ENCODE measurements around the gene TRAF3. TPM values are rescaled to one million over a fixed set of nuclear protein-coding genes. Genes with fewer than 3 reads are reported as not detected.
A peak's percentile ranks its signal among the peaks of the same experiment; 100 is the strongest.
"Not testable (repeated sequence)": the region's sequence is repeated elsewhere in the genome, so short reads cannot be mapped to it uniquely, and the experiment has no call there.

The TRAF3 gene
- total RNA-seq, 2 experiments from 2014 or later: 66.4 to 83.7 TPM

GRCh38 chr14:102757646-102758045 is 19.6 kb upstream of the TRAF3 start:
- no peak overlapping the region for H3K4me3 Mint-ChIP-seq
- no peaks in the 10 kb centered on the region for H3K4me1 Mint-ChIP-seq
- ATAC-seq (no peak), DNase-seq (no peak)
- H3K36me3 Mint-ChIP-seq (ENCODE audit: low read depth): no peaks in the 10 kb centered on the region
- no peaks in the 10 kb centered on the region for H3K27me3 Mint-ChIP-seq
- CTCF ChIA-PET: no interaction called here
- intact Hi-C loops (cut with DNase I, micrococcal nuclease): no loop called here
- no peak overlapping the region for H3K27ac Mint-ChIP-seq
- no peaks in the 10 kb centered on the region for H3K9me3 Mint-ChIP-seq (ENCODE audit: low read depth)
- POLR2A ChIA-PET: no interaction called here

DNA sequence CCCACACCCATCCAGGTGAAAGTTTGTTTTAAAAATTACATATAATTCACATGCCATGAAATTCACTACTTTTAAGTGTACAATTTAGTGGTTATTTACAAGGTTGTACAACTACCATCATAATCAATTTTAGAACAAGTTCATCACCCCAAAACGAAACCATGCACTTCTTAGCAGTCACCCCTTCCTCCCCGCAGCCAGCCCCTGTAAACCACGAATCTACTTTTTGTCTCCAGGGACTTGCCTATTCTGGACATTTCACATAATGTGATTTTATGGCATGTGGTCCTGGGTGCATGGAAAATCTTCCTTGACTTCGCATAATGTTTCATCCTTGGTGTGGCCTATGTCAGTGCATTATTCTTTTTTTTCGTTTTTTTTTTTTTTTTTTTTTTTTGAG is 19.2 kb upstream of the TRAF3 start:
- DNase-seq (no peak), ATAC-seq (no peak)
- intact Hi-C loops (cut with DNase I, micrococcal nuclease): no loop called here
- no peaks in the 10 kb centered on the region for H3K36me3 Mint-ChIP-seq (ENCODE audit: low read depth)
- CTCF ChIA-PET: no interaction called here
- H3K27me3 Mint-ChIP-seq: no peaks in the 10 kb centered on the region
- no peak overlapping the region for H3K4me3 Mint-ChIP-seq
- POLR2A ChIA-PET: no interaction called here
- no peaks in the 10 kb centered on the region for H3K4me1 Mint-ChIP-seq
- H3K9me3 Mint-ChIP-seq (ENCODE audit: low read depth): no peaks in the 10 kb centered on the region
- H3K27ac Mint-ChIP-seq: no peak overlapping the region

DNA sequence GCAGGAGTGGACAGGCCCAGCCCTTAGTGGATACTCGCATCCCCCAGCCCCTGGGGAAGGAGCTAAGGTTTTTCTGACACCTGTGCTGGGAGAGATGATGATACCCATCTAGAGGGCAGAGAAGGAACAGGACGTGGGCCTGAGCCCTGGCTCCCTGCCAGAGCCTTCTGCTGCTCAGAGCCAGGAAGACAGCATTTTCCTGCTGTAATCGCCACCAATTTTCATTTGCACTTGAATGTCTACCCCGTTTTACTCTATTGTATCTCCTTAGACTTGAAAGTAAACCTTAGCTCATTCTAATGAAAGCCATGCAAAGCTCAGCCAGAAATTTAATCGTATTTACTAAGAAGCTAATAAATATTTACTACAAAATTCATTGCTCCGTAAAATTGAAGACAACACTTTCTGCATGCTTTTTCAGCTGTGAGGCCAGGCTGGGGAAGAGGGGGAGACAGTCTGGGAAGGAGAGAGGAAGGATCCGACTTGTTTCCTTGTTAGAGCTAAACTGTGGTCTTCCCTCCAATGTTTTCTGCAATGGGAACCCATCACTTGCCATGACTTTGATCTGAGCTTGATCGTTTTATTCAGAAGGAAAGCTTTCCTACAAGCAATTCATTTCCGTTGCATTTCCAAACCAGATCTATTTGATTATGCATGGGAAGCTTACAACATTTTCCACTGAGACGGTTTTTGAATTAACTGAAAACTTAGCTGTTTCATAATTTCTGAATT is 17.6 kb upstream of the TRAF3 start:
- intact Hi-C loops (cut with DNase I, micrococcal nuclease): no loop called here
- no peak overlapping the region for H3K27ac Mint-ChIP-seq
- no peaks in the 10 kb centered on the region for H3K4me1 Mint-ChIP-seq
- H3K27me3 Mint-ChIP-seq: no peaks in the 10 kb centered on the region
- POLR2A ChIA-PET: no interaction called here
- H3K4me3 Mint-ChIP-seq: no peak overlapping the region
- no peaks in the 10 kb centered on the region for H3K36me3 Mint-ChIP-seq (ENCODE audit: low read depth)
- CTCF ChIA-PET: interaction anchor here (1.0 to 1.3 kb wide), 5 partner anchors 12 to 333 kb away, joined by 3 to 4 read pairs (median 4); no protein-coding TSS in a partner anchor
- DNase-seq (no peak), ATAC-seq (no peak)
- H3K9me3 Mint-ChIP-seq (ENCODE audit: low read depth): no peaks in the 10 kb centered on the region

DNA sequence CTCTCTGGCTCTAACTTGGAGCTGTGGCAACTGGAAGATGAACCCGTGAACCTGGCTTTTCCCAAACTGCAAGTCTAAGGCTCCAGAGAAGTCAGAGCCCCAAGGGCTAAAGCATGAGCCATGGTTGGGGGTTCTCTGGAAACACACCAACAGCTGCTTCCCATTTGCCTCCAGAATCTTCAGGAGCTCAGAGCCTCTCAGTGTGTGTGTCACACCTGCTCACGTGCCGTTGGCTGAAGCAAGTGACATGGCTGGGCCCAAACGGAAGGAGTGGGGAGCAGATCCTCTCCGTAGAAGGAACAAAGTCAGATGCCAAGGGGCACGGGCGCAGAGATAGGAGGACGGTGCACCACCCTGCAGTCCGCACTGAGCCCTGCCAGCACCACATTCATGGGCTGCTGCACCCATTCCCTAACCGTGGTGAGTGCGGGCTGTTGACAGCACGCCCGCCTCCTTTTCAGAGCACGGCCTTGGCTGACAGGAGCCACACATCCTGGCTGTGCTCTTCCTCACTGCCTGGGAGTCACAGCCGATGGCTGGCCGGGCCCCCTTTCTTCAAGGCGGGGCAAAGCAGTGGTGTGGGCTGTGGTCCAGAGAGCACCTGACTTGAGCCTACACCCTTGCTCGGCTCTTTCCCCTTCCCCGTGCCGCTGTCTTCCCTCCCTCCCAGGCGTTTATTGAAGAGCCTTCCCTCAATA is 16.6 kb upstream of the TRAF3 start:
- H3K27ac Mint-ChIP-seq: no peak overlapping the region
- CTCF ChIA-PET: interaction anchor here (0.7 to 1.3 kb wide), 4 partner anchors 11 to 332 kb away, joined by 3 to 4 read pairs (median 4); no protein-coding TSS in a partner anchor
- no peak for DNase-seq

GRCh38 chr14:102761206-102761605 is 16.0 kb upstream of the TRAF3 start:
- H3K4me1 Mint-ChIP-seq: no peaks in the 10 kb centered on the region
- intact Hi-C loops (cut with DNase I, micrococcal nuclease): no loop called here
- POLR2A ChIA-PET: no interaction called here
- CTCF ChIA-PET: no interaction called here
- no peak for ATAC-seq
- DNase-seq: no peak
- no peaks in the 10 kb centered on the region for H3K9me3 Mint-ChIP-seq (ENCODE audit: low read depth)
- H3K36me3 Mint-ChIP-seq (ENCODE audit: low read depth): no peaks in the 10 kb centered on the region
- no peak overlapping the region for H3K4me3 Mint-ChIP-seq
- no peaks in the 10 kb centered on the region for H3K27me3 Mint-ChIP-seq
- no peak overlapping the region for H3K27ac Mint-ChIP-seq

More for the DNA sequence above, 16.6 kb upstream of the TRAF3 start:
- no peaks in the 10 kb centered on the region for H3K27me3 Mint-ChIP-seq
- H3K9me3 Mint-ChIP-seq (ENCODE audit: low read depth): no peaks in the 10 kb centered on the region
- ATAC-seq: no peak
- intact Hi-C loops (cut with DNase I, micrococcal nuclease): no loop called here
- no peak overlapping the region for H3K4me3 Mint-ChIP-seq
- POLR2A ChIA-PET: no interaction called here
- no peaks in the 10 kb centered on the region for H3K4me1 Mint-ChIP-seq
- H3K36me3 Mint-ChIP-seq (ENCODE audit: low read depth): no peaks in the 10 kb centered on the region

DNA sequence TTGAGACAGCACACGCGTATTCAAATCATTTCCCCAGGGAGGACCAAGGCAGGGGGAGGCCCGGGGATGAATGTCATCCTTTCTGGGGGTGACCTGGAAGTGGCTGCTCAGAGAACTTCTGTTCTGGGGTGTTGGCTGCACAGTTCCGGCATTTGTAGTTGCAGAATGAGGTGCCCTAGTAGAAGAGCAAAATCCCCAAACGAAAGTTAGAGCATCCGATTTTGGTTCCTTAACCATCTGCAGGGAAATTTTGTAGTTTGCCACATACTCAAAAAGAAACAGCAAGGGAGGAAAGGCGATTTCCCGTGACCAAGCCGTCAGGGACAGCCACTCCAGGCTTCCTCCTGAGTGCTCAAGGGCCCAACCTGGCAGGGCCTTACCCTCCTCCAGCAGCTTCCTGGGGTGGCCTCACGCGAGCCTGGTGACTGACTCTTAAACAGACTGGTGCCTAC is 13.0 kb upstream of the TRAF3 start:
- Mint-ChIP-seq H3K4me1 (peaks cover 8% of the 10 kb centered on the region), H3K9me3 (ENCODE audit: low read depth) (no peaks in the 10 kb centered on the region), H3K36me3 (ENCODE audit: low read depth) (no peaks in the 10 kb centered on the region), H3K4me3 (no peak overlapping the region), H3K27ac (no peak overlapping the region), H3K27me3 (no peaks in the 10 kb centered on the region)
- intact Hi-C loops (cut with DNase I, micrococcal nuclease): no loop called here
- ChIA-PET CTCF (interaction anchor here (0.6 to 1.3 kb wide), 2 partner anchors 70 to 1313 kb away, joined by 3 to 4 read pairs; no protein-coding TSS in a partner anchor), POLR2A (no interaction called here)
- ATAC-seq: peak; percentile 27
- DNase-seq: no peak

GRCh38 chr14:102765770-102766169 is 11.5 kb upstream of the TRAF3 start:
- H3K4me1 Mint-ChIP-seq; H3K4me3 Mint-ChIP-seq; POLR2A ChIA-PET; H3K27ac Mint-ChIP-seq; CTCF ChIA-PET; DNase-seq; intact Hi-C loops (cut with DNase I, micrococcal nuclease); H3K36me3 Mint-ChIP-seq (ENCODE audit: low read depth); ATAC-seq; H3K9me3 Mint-ChIP-seq (ENCODE audit: low read depth); H3K27me3 Mint-ChIP-seq: not testable (repeated sequence)

- Mint-ChIP-seq H3K27me3 (no peaks in the 10 kb centered on the region), H3K4me1 (peaks cover 10% of the 10 kb centered on the region), H3K4me3 (no peak overlapping the region), H3K27ac (no peak overlapping the region), H3K36me3 (ENCODE audit: low read depth) (no peaks in the 10 kb centered on the region), H3K9me3 (ENCODE audit: low read depth) (no peaks in the 10 kb centered on the region)
- DNase-seq (peak; percentile 30), ATAC-seq (peak; percentile 87)
- intact Hi-C loops (cut with DNase I, micrococcal nuclease): no loop called here
- POLR2A ChIA-PET: no interaction called here
- CTCF ChIA-PET: interaction anchor here (0.6 to 0.7 kb wide), 2 partner anchors 94 to 541 kb away, joined by 3 to 4 read pairs; no protein-coding TSS in a partner anchor
These were observed 8.8 kb upstream of the TRAF3 start for GRCh38 chr14:102768223-102769048.

- H3K4me1 Mint-ChIP-seq: peaks cover 10% of the 10 kb centered on the region
- no peaks in the 10 kb centered on the region for H3K9me3 Mint-ChIP-seq (ENCODE audit: low read depth)
- H3K27ac Mint-ChIP-seq: no peak overlapping the region
- ChIA-PET CTCF (no interaction called here), POLR2A (no interaction called here)
- H3K4me3 Mint-ChIP-seq: no peak overlapping the region
- no peaks in the 10 kb centered on the region for H3K36me3 Mint-ChIP-seq (ENCODE audit: low read depth)
- no peaks in the 10 kb centered on the region for H3K27me3 Mint-ChIP-seq
- no peak for DNase-seq
- ATAC-seq: no peak
- intact Hi-C loops (cut with DNase I, micrococcal nuclease): no loop called here
These were observed 8.3 kb upstream of the TRAF3 start for GRCh38 chr14:102769049-102769327.

DNA sequence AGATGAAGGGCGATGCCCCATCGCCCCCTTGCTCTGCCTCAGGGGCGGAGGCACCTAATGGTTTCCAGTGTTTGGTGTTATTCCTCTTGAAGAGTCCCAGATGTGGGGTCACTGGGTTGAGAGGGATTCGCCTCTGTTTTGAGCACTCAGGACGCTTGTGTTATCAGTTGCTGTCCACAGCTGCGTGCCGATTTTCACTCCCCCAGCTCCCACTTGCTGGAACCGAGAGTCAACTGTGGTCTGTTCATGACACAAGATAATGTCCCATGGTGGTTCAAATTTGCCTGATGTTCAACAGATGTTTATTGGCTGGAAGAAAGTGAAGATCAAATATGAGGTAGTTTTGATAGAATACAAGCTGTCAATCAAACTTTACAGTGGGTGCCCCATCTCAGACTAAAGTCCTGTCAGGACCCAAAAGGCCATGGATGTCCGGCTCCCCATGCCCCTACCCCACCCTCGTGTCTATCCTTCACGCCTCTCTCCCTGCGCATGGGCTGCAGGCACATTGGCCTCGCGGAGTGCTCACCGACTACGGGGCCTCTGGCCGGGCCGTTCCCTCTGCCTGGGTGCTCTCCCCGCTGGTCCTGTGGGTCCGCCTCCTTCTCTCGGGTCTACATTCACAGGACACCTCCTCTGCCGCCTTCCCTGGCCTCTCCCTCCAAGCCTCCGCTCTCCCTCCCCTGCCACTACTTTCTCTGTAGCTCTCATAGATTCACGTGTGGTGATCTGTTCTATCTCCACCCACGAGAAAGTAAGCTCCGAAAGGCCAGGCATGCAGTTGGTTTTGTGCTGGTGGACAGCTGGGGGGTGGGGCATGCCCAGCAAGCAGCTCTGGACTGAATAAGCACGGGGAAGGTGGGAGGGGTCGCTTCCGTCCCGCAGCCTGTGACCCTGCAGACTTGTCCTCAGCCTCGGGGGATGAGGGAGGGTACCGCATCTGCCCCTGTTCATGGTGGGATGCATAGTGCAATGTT is 6.8 kb upstream of the TRAF3 start:
- Mint-ChIP-seq H3K27me3 (no peaks in the 10 kb centered on the region), H3K36me3 (ENCODE audit: low read depth) (no peaks in the 10 kb centered on the region), H3K27ac (no peak overlapping the region), H3K4me3 (no peak overlapping the region), H3K4me1 (peaks cover 21% of the 10 kb centered on the region), H3K9me3 (ENCODE audit: low read depth) (no peaks in the 10 kb centered on the region)
- ChIA-PET CTCF (interaction anchor here (0.6 kb wide), 2 partner anchors 43 to 124 kb away, joined by 3 read pairs; no protein-coding TSS in a partner anchor), POLR2A (no interaction called here)
- DNase-seq (no peak), ATAC-seq (no peak)
- intact Hi-C loops (cut with DNase I, micrococcal nuclease): no loop called here

DNA sequence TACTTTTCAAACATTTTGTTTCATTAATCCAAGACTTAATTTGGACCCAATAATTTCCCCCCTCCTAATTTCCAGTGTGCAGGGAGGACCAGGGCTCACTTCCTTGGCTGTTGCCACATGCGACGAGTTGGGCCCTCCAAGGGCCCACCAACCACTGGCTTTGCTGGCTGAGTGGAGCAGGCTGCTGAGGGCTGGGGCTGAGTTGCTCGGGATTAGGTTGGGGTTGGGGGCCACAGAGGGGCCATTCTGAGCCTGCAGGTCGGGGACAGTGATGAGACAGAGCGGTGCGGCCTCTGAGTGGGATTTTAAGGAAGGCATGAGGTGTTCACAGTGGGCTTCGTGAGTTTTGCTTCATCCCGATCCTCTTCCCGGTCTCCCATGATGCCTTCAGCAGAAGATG is 6.1 kb upstream of the TRAF3 start:
- intact Hi-C loops (cut with DNase I, micrococcal nuclease): no loop called here
- H3K4me1 Mint-ChIP-seq: peaks cover 28% of the 10 kb centered on the region
- ATAC-seq (no peak), DNase-seq (no peak)
- no peaks in the 10 kb centered on the region for H3K27me3 Mint-ChIP-seq
- H3K9me3 Mint-ChIP-seq (ENCODE audit: low read depth): no peaks in the 10 kb centered on the region
- H3K27ac Mint-ChIP-seq: no peak overlapping the region
- CTCF ChIA-PET: interaction anchor here (0.6 to 1.5 kb wide), 3 partner anchors 11 to 246 kb away, joined by 3 to 4 read pairs (median 3); no protein-coding TSS in a partner anchor
- POLR2A ChIA-PET: no interaction called here
- H3K4me3 Mint-ChIP-seq: no peak overlapping the region
- H3K36me3 Mint-ChIP-seq (ENCODE audit: low read depth): no peaks in the 10 kb centered on the region
